H1 (cell line): ENCODE results near the gene CREB3. TPM values are rescaled to one million over a fixed set of nuclear protein-coding genes. Genes with fewer than 3 reads are reported as not detected.

ENCODE experiments used
- CTCF ChIA-PET: fragments of 300-600 bp; sonication (Branson Sonifier 250); formaldehyde crosslinking; loops from one replicate; lab custom pipeline; 2021; ENCODE audit not compliant: partially characterized antibody; lab: Charles Lee
- POLR2A ChIA-PET: fragments of 300-600 bp; sonication (Branson Sonifier 250); formaldehyde crosslinking; loops from one replicate; lab custom pipeline; 2021; ENCODE audit warnings: inconsistent platforms; ENCODE audit not compliant: partially characterized antibody; lab: Charles Lee
- DNase-seq, 2 experiments: peaks; one replicate each; pipeline versions ENCODE4 v3.0.0 to v3.0.0-alpha.2; 2010 to 2022; ENCODE audit warnings: low spot score in 2 of 2, low read depth in 1 of 2, mixed read lengths in 1 of 2
- FAIRE-seq: peaks from 2 replicates; lab custom pipeline; 2011; peaks lifted over from hg19 to GRCh38; lab: Jason Lieb, UNC
- H2AFZ ChIP-seq: 2 replicates; pipeline ENCODE4 v1.8.1; 2012; ENCODE audit warnings: low read length, inconsistent platforms
- H2AK5ac ChIP-seq: 2 replicates; pipeline ENCODE4 v1.6.1; 2013; ENCODE audit warnings: low read depth, low read length
- H2BK120ac ChIP-seq: replicated peaks from 2 replicates; pipeline ENCODE3; 2013; ENCODE audit warnings: low read depth, low read length, inconsistent platforms
- H2BK12ac ChIP-seq: 2 replicates; pipeline ENCODE4 v1.6.1; 2013; ENCODE audit warnings: low read depth, low read length
- H2BK15ac ChIP-seq: 2 replicates; pipeline ENCODE4 v1.6.1; 2013; ENCODE audit warnings: low read length
- H2BK20ac ChIP-seq: 2 replicates; pipeline ENCODE4 v1.6.1; 2013; ENCODE audit warnings: low read length
- H2BK5ac ChIP-seq: 2 replicates; pipeline ENCODE4 v1.6.1; 2013; ENCODE audit warnings: low read depth, low read length
- H3K14ac ChIP-seq: 2 replicates; pipeline ENCODE4 v1.6.1; 2013; ENCODE audit warnings: inconsistent platforms; ENCODE audit not compliant: insufficient read length
- H3K18ac ChIP-seq: 2 replicates; pipeline ENCODE4 v1.6.1; 2013; ENCODE audit warnings: low read length; ENCODE audit errors: extremely low read depth
- H3K23ac ChIP-seq: 2 replicates; pipeline ENCODE4 v1.6.1; 2013; ENCODE audit warnings: inconsistent platforms; ENCODE audit not compliant: insufficient read length
- H3K23me2 ChIP-seq: 2 replicates; pipeline ENCODE4 v1.6.1; 2013; ENCODE audit warnings: low read depth, low read length
- H3K27ac ChIP-seq: 2 replicates; pipeline ENCODE4 v1.6.1; 2011; ENCODE audit warnings: low read depth, low read length, inconsistent platforms
- H3K27me3 ChIP-seq, 4 experiments: replicated peaks in 1 of 4; 1 replicate in 1 of 4; 2 replicates in 3 of 4; pipeline versions ENCODE4 v1.6.1 to v1.8.1; 2011 to 2013; ENCODE audit warnings: low read length in 3 of 4, mild to moderate bottlenecking in 3 of 4, inconsistent platforms in 2 of 4, mixed read lengths in 2 of 4, moderate library complexity in 1 of 4; ENCODE audit not compliant: control insufficient read depth in 3 of 4, insufficient read depth in 3 of 4; ENCODE audit errors: extremely low read depth in 1 of 4
- H3K36me3 ChIP-seq, 4 experiments: 2 replicates each; pipeline versions ENCODE4 v1.6.1 to v1.8.1; 2011 to 2013; ENCODE audit warnings: mild to moderate bottlenecking in 4 of 4, low read length in 3 of 4, moderate library complexity in 2 of 4, control low read depth in 1 of 4, inconsistent platforms in 1 of 4; ENCODE audit not compliant: insufficient read depth in 4 of 4, control insufficient read depth in 2 of 4
- H3K4ac ChIP-seq: replicated peaks from 2 replicates; pipeline ENCODE3; 2013; ENCODE audit warnings: low read length, low read depth, mixed read lengths, inconsistent platforms; ENCODE audit not compliant: insufficient read length
- H3K4me1 ChIP-seq, 4 experiments: replicated peaks in 1 of 4; 1 replicate in 1 of 4; 2 replicates in 3 of 4; pipeline versions ENCODE4 v1.6.1 to v1.8.1; 2011 to 2013; ENCODE audit warnings: low read length in 3 of 4, inconsistent platforms in 2 of 4, mixed read lengths in 1 of 4; ENCODE audit not compliant: insufficient read depth in 4 of 4, control insufficient read depth in 3 of 4
- H3K4me2 ChIP-seq, 2 experiments: 2 replicates each; pipeline versions ENCODE4 v1.6.1 to v1.8.1; 2011 to 2013; ENCODE audit warnings: low read depth in 2 of 2, low read length in 2 of 2, control low read depth in 1 of 2, inconsistent platforms in 1 of 2, mild to moderate bottlenecking in 1 of 2; ENCODE audit not compliant: insufficient read depth in 1 of 2
- H3K4me3 ChIP-seq, 4 experiments: fragments of 200-600, 300-600 bp in 1 of 4; sonication (generic), shearing (Covaris generic), sonication (Bioruptor Twin) in 1 of 4; 2 replicates each; pipeline versions ENCODE4 v1.5.1 to v1.8.1; 2011 to 2016; ENCODE audit warnings: low read length in 4 of 4, low read depth in 3 of 4, control low read depth in 2 of 4, inconsistent platforms in 2 of 4, mild to moderate bottlenecking in 2 of 4, mixed read lengths in 1 of 4, moderate library complexity in 1 of 4; ENCODE audit not compliant: insufficient read depth in 2 of 4; ENCODE audit errors: extremely low read depth in 1 of 4
- H3K56ac ChIP-seq: replicated peaks from 2 replicates; pipeline ENCODE3; 2013; ENCODE audit warnings: low read depth, mild to moderate bottlenecking, mixed read lengths, low read length, inconsistent platforms; ENCODE audit not compliant: insufficient read length
- H3K79me1 ChIP-seq: 2 replicates; pipeline ENCODE4 v1.6.1; 2013; ENCODE audit warnings: low read depth, low read length, control low read depth
- H3K79me2 ChIP-seq, 2 experiments: 2 replicates each; pipeline versions ENCODE4 v1.6.1 to v1.8.1; 2012 to 2013; ENCODE audit warnings: low read length in 2 of 2, mild to moderate bottlenecking in 2 of 2, inconsistent platforms in 1 of 2; ENCODE audit not compliant: insufficient read depth in 2 of 2, control insufficient read depth in 1 of 2
- H3K9ac ChIP-seq, 4 experiments: replicated peaks in 1 of 4; 1 replicate in 1 of 4; 2 replicates in 3 of 4; pipeline versions ENCODE4 v1.6.1 to v1.8.1; 2011 to 2013; ENCODE audit warnings: low read depth in 3 of 4, low read length in 3 of 4, control low read depth in 2 of 4, mild to moderate bottlenecking in 2 of 4, moderate library complexity in 2 of 4, inconsistent platforms in 1 of 4; ENCODE audit errors: extremely low read depth in 1 of 4
- H3K9me3 ChIP-seq, 2 experiments: 2 replicates each; pipeline versions ENCODE4 v1.6.1 to v1.8.1; 2012 to 2013; ENCODE audit warnings: mild to moderate bottlenecking in 2 of 2, moderate library complexity in 2 of 2, control low read depth in 1 of 2, inconsistent platforms in 1 of 2, low read depth in 1 of 2, low read length in 1 of 2, mixed read lengths in 1 of 2; ENCODE audit not compliant: insufficient read depth in 2 of 2
- H4K20me1 ChIP-seq, 2 experiments: replicated peaks in 1 of 2; 2 replicates each; pipeline versions ENCODE3 to v1.8.1; 2011 to 2013; ENCODE audit warnings: inconsistent platforms in 2 of 2, low read length in 2 of 2, mild to moderate bottlenecking in 1 of 2; ENCODE audit not compliant: insufficient read depth in 2 of 2, control insufficient read depth in 1 of 2
- H4K5ac ChIP-seq: 2 replicates; pipeline ENCODE4 v1.6.1; 2013; ENCODE audit warnings: low read length, low read depth, mixed read lengths, inconsistent platforms; ENCODE audit not compliant: insufficient read length
- H4K8ac ChIP-seq: 2 replicates; pipeline ENCODE4 v1.8.0; 2013; ENCODE audit warnings: mild to moderate bottlenecking, moderate library complexity, low read length, inconsistent platforms; ENCODE audit not compliant: insufficient read depth; ENCODE audit errors: extremely low read depth
- H4K91ac ChIP-seq: replicated peaks from 2 replicates; pipeline ENCODE3; 2013; ENCODE audit warnings: low read length, mixed read lengths, inconsistent platforms; ENCODE audit not compliant: insufficient read length
- POU5F1 ChIP-seq: IDR thresholded peaks from 2 replicates; pipeline ENCODE4 v1.6.1; 2011; ENCODE audit warnings: low read depth, mild to moderate bottlenecking, low read length, moderate library complexity
- WGBS, 2 experiments: shearing (Covaris generic) in 1 of 2; methylation state at CpG; one replicate each; pipeline versions ENCODE4 v1.1.6 to v1.1.7; 2013 to 2015; ENCODE audit warnings: low lambda C conversion rate in 2 of 2, mixed read lengths in 2 of 2, inconsistent platforms in 1 of 2, low coverage in 1 of 2, missing lambda C conversion rate in 1 of 2; ENCODE audit not compliant: insufficient replicate concordance in 2 of 2, insufficient coverage in 1 of 2, insufficient read length in 1 of 2; ENCODE audit errors: extremely low coverage in 1 of 2, missing lambda C conversion rate in 1 of 2; 5-methylcytosine and 5-hydroxymethylcytosine counted together
- polyA plus RNA-seq, 7 experiments: library from polyadenylated mRNA; depleted of rRNA in 3 of 7; stranded (reverse) in 5 of 7; unstranded in 2 of 7; fragments of >200 nt in 5 of 7; fragments of 200-250 nt in 2 of 7; gene quantifications; 1 replicate in 5 of 7; 2 replicates in 1 of 7; 4 replicates in 1 of 7; pipeline versions ENCODE4 v1.2.1 to v1.2.3, GENCODE V29; 2011 to 2013; ENCODE audit warnings: missing spikeins in 2 of 7, mixed read lengths in 2 of 7
- total RNA-seq: library from RNA; stranded (reverse); fragmentation: NEBNext Ultra II Directional; extraction: Animal tissue kit (Norgen Biotek cat#: 25700); gene quantifications from 2 replicates; pipeline ENCODE4 v1.2.1, GENCODE V29; 2021

The CREB3 gene
- total and polyA plus RNA-seq, 2 of the 8 experiments (the other 6 are each of a cell fraction or from before 2014, with no cell fraction given) = 24.4 to 25.7 TPM

DNA sequence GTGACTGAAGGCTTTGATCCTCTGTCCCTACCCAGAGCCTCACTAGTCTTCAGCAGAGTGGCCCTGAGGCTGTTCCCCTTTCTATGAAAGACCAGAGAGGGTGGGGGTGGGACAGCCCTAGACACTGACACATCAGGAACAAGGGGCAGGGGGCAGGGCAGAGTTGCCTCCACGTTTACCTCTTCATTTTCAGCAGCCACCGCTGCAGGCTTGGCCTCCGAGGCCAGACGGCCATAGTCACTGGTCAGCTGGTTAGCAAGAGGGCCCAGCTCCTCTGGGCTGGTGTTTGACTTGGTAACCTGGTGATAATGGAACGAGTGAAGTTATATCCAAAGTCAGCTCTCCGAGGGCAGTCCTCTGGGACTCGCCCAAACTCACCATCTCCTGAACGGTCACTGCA, 27.1 kb upstream of the CREB3 start:
- H2BK5ac ChIP-seq = no peak overlapping the region
- H4K8ac ChIP-seq = no peak overlapping the region
- H3K56ac ChIP-seq = no peak overlapping the region
- no peak for TF ChIP-seq POU5F1
- H4K5ac ChIP-seq = no peak overlapping the region
- no peak overlapping the region for H4K91ac ChIP-seq
- H3K23me2 ChIP-seq = no peaks in the 10 kb centered on the region
- H3K4me3 ChIP-seq = no peak overlapping the region
- H4K20me1 ChIP-seq = peaks cover 0 to 6% of the 10 kb centered on the region in 2 experiments
- no peak overlapping the region for H2BK20ac ChIP-seq
- H3K23ac ChIP-seq = no peak overlapping the region
- H3K4me2 ChIP-seq = no peak overlapping the region
- no peaks in the 10 kb centered on the region for H3K79me2 ChIP-seq
- no peaks in the 10 kb centered on the region for H3K27me3 ChIP-seq
- H2BK12ac ChIP-seq = no peak overlapping the region
- H2AFZ ChIP-seq = no peak overlapping the region
- no peak for FAIRE-seq
- no peak overlapping the region for H2BK120ac ChIP-seq
- no peak overlapping the region for H2AK5ac ChIP-seq
- H3K9me3 ChIP-seq = no peaks in the 10 kb centered on the region
- ChIA-PET POLR2A (interaction anchor here (0.8 to 4.8 kb wide), 7 partner anchors 10 to 41 kb away, joined by 3 to 19 read pairs (median 4); partner anchors contain the start of genes CREB3, TLN1 and TPM2), CTCF (interaction anchor here (0.6 to 13.1 kb wide), 10 partner anchors 10 to 94 kb away, joined by 3 to 199 read pairs (median 4); partner anchors contain the start of genes ARHGEF39 and TPM2)
- H2BK15ac ChIP-seq = no peak overlapping the region
- H3K79me1 ChIP-seq = no peaks in the 10 kb centered on the region
- H3K36me3 ChIP-seq = peaks cover 42 to 85% (median 72%) of the 10 kb centered on the region in 4 experiments
- no peak overlapping the region for H3K9ac ChIP-seq
- WGBS, 2 experiments = 84% methylated on average over 8 of the region's 8 CpGs; no CpG with 5 or more reads in 1 of the 2 experiments
- no peak overlapping the region for H3K27ac ChIP-seq
- no peak for DNase-seq
- no peak overlapping the region for H3K18ac ChIP-seq
- H3K4ac ChIP-seq = no peak overlapping the region
- no peaks in the 10 kb centered on the region for H3K4me1 ChIP-seq
- H3K14ac ChIP-seq = no peak overlapping the region
